B cell (primary cell): ENCODE results near the gene LPXN. TPM values are rescaled to one million over a fixed set of nuclear protein-coding genes. Genes with fewer than 3 reads are reported as not detected.

ENCODE experiments used
- ATAC-seq: fragments of 200-7000 bp; cut with Tn5 transposase; one replicate; pipeline ENCODE4 v1.10.0; 2021; ENCODE audit warnings: low read depth, mild to moderate bottlenecking, moderate number of reproducible peaks, moderate library complexity
- CTCF ChIA-PET: fragments of 350-600 bp; sonication (Branson Sonifier 250); formaldehyde crosslinking; loops from one replicate; lab custom pipeline; 2021; ENCODE audit warnings: antibody characterized with exemption, inconsistent platforms; lab: Charles Lee
- POLR2A ChIA-PET: fragments of 350-600 bp; sonication (Branson Sonifier 250); formaldehyde crosslinking; loops from one replicate; lab custom pipeline; 2021; ENCODE audit warnings: antibody characterized with exemption; lab: Charles Lee
- DNase-seq: peaks from one replicate; pipeline ENCODE4 v3.0.0; 2013
- H2AFZ ChIP-seq: 2 replicates; pipeline ENCODE4 v1.6.1; 2012; ENCODE audit warnings: mild to moderate bottlenecking, low read depth, low read length; ENCODE audit not compliant: insufficient read depth, poor library complexity, severe bottlenecking
- H3K27ac ChIP-seq, 2 donors: 1 replicate in 1 of 2; 2 replicates in 1 of 2; pipeline ENCODE4 v1.5.1; 2012 to 2013; ENCODE audit warnings: low read length in 2 of 2, mild to moderate bottlenecking in 2 of 2, moderate library complexity in 1 of 2
- H3K27me3 ChIP-seq, 4 experiments: fragments of 200-600 bp in 1 of 4; sonication (generic) in 1 of 4; replicated peaks in 1 of 4; 1 replicate in 2 of 4; 2 replicates in 2 of 4; pipeline versions ENCODE4 v1.6.1 to v1.7.0; 2013 to 2016; ENCODE audit warnings: low read length in 3 of 4, mild to moderate bottlenecking in 2 of 4, mixed read lengths in 1 of 4, moderate library complexity in 1 of 4; ENCODE audit not compliant: insufficient read depth in 4 of 4, control insufficient read depth in 3 of 4; ENCODE audit errors: control extremely low read depth in 1 of 4
- H3K36me3 ChIP-seq, 2 experiments: replicated peaks in 1 of 2; 1 replicate in 1 of 2; 2 replicates in 1 of 2; pipeline versions ENCODE4 v1.6.1 to v1.7.1; 2013; ENCODE audit warnings: low read length in 1 of 2; ENCODE audit not compliant: insufficient read depth in 2 of 2, control insufficient read depth in 1 of 2; ENCODE audit errors: control extremely low read depth in 1 of 2, extremely low read depth in 1 of 2
- H3K4me1 ChIP-seq, 2 donors: fragments of 200-600 bp in 1 of 2; sonication (generic) in 1 of 2; 1 replicate in 1 of 2; 2 replicates in 1 of 2; pipeline versions ENCODE4 v1.5.1 to v1.6.1; 2013 to 2017; ENCODE audit warnings: low read length in 2 of 2; ENCODE audit not compliant: control insufficient read depth in 2 of 2, insufficient read depth in 2 of 2
- H3K4me2 ChIP-seq: replicated peaks from 2 replicates; pipeline ENCODE3; 2012; ENCODE audit warnings: mild to moderate bottlenecking, low read depth, low read length; ENCODE audit not compliant: poor library complexity, severe bottlenecking
- H3K4me3 ChIP-seq, 5 experiments: fragments of 200-600 bp in 1 of 5; sonication (generic) in 1 of 5; 1 replicate in 3 of 5; 2 replicates in 2 of 5; pipeline versions ENCODE4 v1.5.1 to v1.7.0; 2011 to 2016; ENCODE audit warnings: low read length in 4 of 5, mild to moderate bottlenecking in 4 of 5, low read depth in 2 of 5, control low read depth in 1 of 5, moderate library complexity in 1 of 5; ENCODE audit not compliant: insufficient read depth in 1 of 5; ENCODE audit errors: control extremely low read depth in 1 of 5, extremely low read depth in 1 of 5
- H3K79me2 ChIP-seq: fragments of 200-600 bp; sonication (generic); one replicate; pipeline ENCODE4 v1.6.0; 2016; ENCODE audit warnings: low read length; ENCODE audit not compliant: control insufficient read depth, insufficient read depth
- H3K9ac ChIP-seq: fragments of 200-600 bp; sonication (generic); 2 replicates; pipeline ENCODE4 v1.6.1; 2017; ENCODE audit warnings: mild to moderate bottlenecking, low read length, moderate library complexity
- H3K9me3 ChIP-seq, 3 donors: one replicate each; pipeline versions ENCODE4 v1.6.1 to v1.7.1; 2013; ENCODE audit warnings: low read length in 2 of 3; ENCODE audit not compliant: control insufficient read depth in 2 of 3, insufficient read depth in 1 of 3; ENCODE audit errors: control extremely low read depth in 1 of 3
- H4K20me1 ChIP-seq: 2 replicates; pipeline ENCODE4 v1.6.0; 2012; ENCODE audit warnings: mild to moderate bottlenecking, low read length; ENCODE audit not compliant: insufficient read depth, control insufficient read depth, poor library complexity, severe bottlenecking
- H3K27ac Mint-ChIP-seq: one replicate; pipeline ENCODE4 v1.8.0; 2021; ENCODE audit warnings: mixed read lengths
- H3K27me3 Mint-ChIP-seq: one replicate; pipeline ENCODE4 v1.8.0; 2021; ENCODE audit warnings: mixed read lengths
- H3K4me1 Mint-ChIP-seq: one replicate; pipeline ENCODE4 v1.8.0; 2021; ENCODE audit warnings: mixed read lengths
- H3K4me3 Mint-ChIP-seq: one replicate; pipeline ENCODE4 v1.8.0; 2021; ENCODE audit warnings: mixed read lengths
- H3K9me3 Mint-ChIP-seq: one replicate; pipeline ENCODE4 v1.8.0; 2022; ENCODE audit warnings: mixed read lengths; ENCODE audit not compliant: insufficient read depth
- EZH2 ChIP-seq: IDR thresholded peaks from 2 replicates; pipeline ENCODE4 v1.6.1; 2012; ENCODE audit warnings: borderline replicate concordance, low read depth, mild to moderate bottlenecking, moderate library complexity, low read length; ENCODE audit not compliant: insufficient read depth, poor library complexity, severe bottlenecking
- WGBS: methylation state at CpG from one replicate; pipeline ENCODE4 v1.1.5; 2013; ENCODE audit warnings: missing lambda C conversion rate; ENCODE audit not compliant: insufficient coverage; 5-methylcytosine and 5-hydroxymethylcytosine counted together
- intact Hi-C: fragments of 100-400 bp; cut with micrococcal nuclease; formaldehyde crosslinking; loops from one replicate; pipeline ENCODE4 v1.10.0; 2022
- polyA plus RNA-seq: library from polyadenylated mRNA; depleted of rRNA; stranded (reverse); fragments of >200 nt; gene quantifications from 2 replicates; pipeline ENCODE4 v1.2.3, GENCODE V29; 2012
- total RNA-seq, 2 donors: library from RNA; stranded (reverse); fragments of 120-200 nt in 1 of 2; gene quantifications; 1 replicate in 1 of 2; 2 replicates in 1 of 2; pipeline versions ENCODE4 v1.2.3 to v1.2.4, GENCODE V29; 2013 to 2022
- TF ChIP-seq, protein P1 (sequence below): fragments of 200-600 bp; IDR thresholded peaks from one replicate; pipeline ENCODE4 v1.8.0; 2022; ENCODE audit warnings: antibody characterized with exemption, mild to moderate bottlenecking

The LPXN gene
- total and polyA plus RNA-seq, 2 donors (not counting 1 experiment from before 2014, with no cell fraction given): 59.2 to 209 TPM

DNA sequence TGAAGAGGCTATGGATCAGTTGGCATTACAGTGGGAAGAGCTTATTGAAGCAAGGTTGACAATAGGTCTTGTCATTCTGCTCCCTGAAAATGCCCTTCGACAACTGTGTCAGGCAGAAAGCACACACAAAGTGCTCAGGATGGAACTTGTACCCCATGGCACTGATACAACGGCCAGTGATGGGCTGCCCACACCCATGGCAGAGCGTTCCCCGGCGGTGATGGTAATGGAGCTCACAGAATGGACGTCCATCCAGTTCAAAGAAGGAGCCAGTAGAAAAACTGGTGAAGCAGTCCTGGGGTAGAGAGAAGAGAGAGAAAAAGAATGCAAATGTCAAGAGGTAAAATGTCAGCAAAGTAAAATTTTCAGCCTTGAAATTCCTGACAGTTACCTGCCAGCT is 48.2 kb downstream of the LPXN start:
- TF ChIP-seq, protein P1, sequence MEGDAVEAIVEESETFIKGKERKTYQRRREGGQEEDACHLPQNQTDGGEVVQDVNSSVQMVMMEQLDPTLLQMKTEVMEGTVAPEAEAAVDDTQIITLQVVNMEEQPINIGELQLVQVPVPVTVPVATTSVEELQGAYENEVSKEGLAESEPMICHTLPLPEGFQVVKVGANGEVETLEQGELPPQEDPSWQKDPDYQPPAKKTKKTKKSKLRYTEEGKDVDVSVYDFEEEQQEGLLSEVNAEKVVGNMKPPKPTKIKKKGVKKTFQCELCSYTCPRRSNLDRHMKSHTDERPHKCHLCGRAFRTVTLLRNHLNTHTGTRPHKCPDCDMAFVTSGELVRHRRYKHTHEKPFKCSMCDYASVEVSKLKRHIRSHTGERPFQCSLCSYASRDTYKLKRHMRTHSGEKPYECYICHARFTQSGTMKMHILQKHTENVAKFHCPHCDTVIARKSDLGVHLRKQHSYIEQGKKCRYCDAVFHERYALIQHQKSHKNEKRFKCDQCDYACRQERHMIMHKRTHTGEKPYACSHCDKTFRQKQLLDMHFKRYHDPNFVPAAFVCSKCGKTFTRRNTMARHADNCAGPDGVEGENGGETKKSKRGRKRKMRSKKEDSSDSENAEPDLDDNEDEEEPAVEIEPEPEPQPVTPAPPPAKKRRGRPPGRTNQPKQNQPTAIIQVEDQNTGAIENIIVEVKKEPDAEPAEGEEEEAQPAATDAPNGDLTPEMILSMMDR: no peak
- no peak for TF ChIP-seq EZH2
- CTCF ChIA-PET: no interaction called here
- H3K4me2 ChIP-seq: no peak overlapping the region
- POLR2A ChIA-PET: no interaction called here
- peaks cover 41 to 42% of the 10 kb centered on the region in 2 donors for H3K4me1 ChIP-seq
- intact Hi-C loops: loop anchor here (5.0 kb wide), 1 partner anchor 530 kb away; no protein-coding TSS in a partner anchor
- peaks cover 2 to 37% of the 10 kb centered on the region in 2 experiments for H3K36me3 ChIP-seq
- no peak overlapping the region for H3K27ac ChIP-seq
- H2AFZ ChIP-seq: no peak overlapping the region
- H3K4me3 Mint-ChIP-seq: no peak overlapping the region
- DNase-seq (no peak), ATAC-seq (no peak)
- H3K9me3 ChIP-seq: no peaks in the 10 kb centered on the region
- H3K79me2 ChIP-seq: peaks cover 4% of the 10 kb centered on the region
- no peak overlapping the region for H3K9ac ChIP-seq
- no peaks in the 10 kb centered on the region for H4K20me1 ChIP-seq
- WGBS: 97% methylated on average over 6 of the region's 6 CpGs
- no peaks in the 10 kb centered on the region for H3K9me3 Mint-ChIP-seq
- no peaks in the 10 kb centered on the region for H3K27me3 ChIP-seq
- peak overlapping the region; percentile 1 for H3K27ac Mint-ChIP-seq
- H3K4me1 Mint-ChIP-seq: peaks cover 43% of the 10 kb centered on the region
- no peaks in the 10 kb centered on the region for H3K27me3 Mint-ChIP-seq
- H3K4me3 ChIP-seq: no peak overlapping the region

GRCh38 chr11:58526721-58527120 is 48.9 kb downstream of the LPXN start:
- no peak overlapping the region for H3K4me3 ChIP-seq
- no peaks in the 10 kb centered on the region for H3K9me3 ChIP-seq
- Mint-ChIP-seq H3K4me1 (peaks cover 43% of the 10 kb centered on the region), H3K27ac (peak overlapping the region; percentile 51), H3K27me3 (no peaks in the 10 kb centered on the region), H3K9me3 (no peaks in the 10 kb centered on the region), H3K4me3 (no peak overlapping the region)
- POLR2A ChIA-PET: interaction anchor here (0.7 kb wide), 2 partner anchors 11 to 177 kb away, joined by 3 read pairs; no protein-coding TSS in a partner anchor
- no peak overlapping the region for H3K9ac ChIP-seq
- ATAC-seq (no peak), DNase-seq (no peak)
- no peaks in the 10 kb centered on the region for H3K27me3 ChIP-seq
- H4K20me1 ChIP-seq: no peaks in the 10 kb centered on the region
- H3K36me3 ChIP-seq: peaks cover 2 to 30% of the 10 kb centered on the region in 2 experiments
- H3K4me2 ChIP-seq: no peak overlapping the region
- 67% methylated on average over 1 of the region's 3 CpGs for WGBS
- no peak overlapping the region for H2AFZ ChIP-seq
- H3K79me2 ChIP-seq: peaks cover 4% of the 10 kb centered on the region
- peak overlapping the region in 1 of 2 donors; percentile 99 for H3K27ac ChIP-seq
- intact Hi-C loops: loop anchor here (5.0 kb wide), 1 partner anchor 531 kb away; no protein-coding TSS in a partner anchor
- H3K4me1 ChIP-seq: peaks cover 41 to 42% of the 10 kb centered on the region in 2 donors
- no peak for TF ChIP-seq EZH2
- TF ChIP-seq, protein P1: no peak
- CTCF ChIA-PET: interaction anchor here (0.7 to 3.4 kb wide), 4 partner anchors 24 to 574 kb away, joined by 3 to 20 read pairs (median 3); no protein-coding TSS in a partner anchor
